LNCaP clone FGC (cell line): ENCODE measurements around the gene CEP170.
"Not testable (repeated sequence)": the region's sequence is repeated elsewhere in the genome, so short reads cannot be mapped to it uniquely, and the experiment has no call there.

Experiments used
- DNase-seq: peaks from one replicate; pipeline ENCODE4 v3.0.0-alpha.2; 2011; ENCODE audit warnings: low read depth
- H3K4me3 ChIP-seq: 2 replicates; pipeline ENCODE4 v1.5.1; 2011; ENCODE audit warnings: mild to moderate bottlenecking, low read depth, low read length, control low read depth
- CTCF ChIP-seq: IDR thresholded peaks from 2 replicates; pipeline ENCODE4 v1.5.1; 2012; ENCODE audit warnings: mild to moderate bottlenecking; ENCODE audit not compliant: control insufficient read depth, insufficient read depth; ENCODE audit errors: extremely low read depth

The CEP170 gene

GRCh38 chr1:243218059-243218458 is 37.0 kb downstream of the CEP170 start:
- no peak for TF ChIP-seq CTCF
- no peak overlapping the region for H3K4me3 ChIP-seq
- no peak for DNase-seq

- no peak for TF ChIP-seq CTCF
- H3K4me3 ChIP-seq, result no peak overlapping the region
- DNase-seq, result no peak
Observed at GRCh38 chr1:243217349-243217748, 37.7 kb downstream of the CEP170 start.

GRCh38 chr1:243216741-243217140 is 38.3 kb downstream of the CEP170 start:
- TF ChIP-seq CTCF, result no peak
- no peak overlapping the region for H3K4me3 ChIP-seq
- no peak for DNase-seq

- not testable (repeated sequence) for DNase-seq, H3K4me3 ChIP-seq
Observed at GRCh38 chr1:243215276-243215875, 39.7 kb downstream of the CEP170 start.

GRCh38 chr1:243213045-243213787 is 41.9 kb downstream of the CEP170 start:
- no peak for DNase-seq
- H3K4me3 ChIP-seq, result no peak overlapping the region

GRCh38 chr1:243211984-243212383 is 43.1 kb downstream of the CEP170 start:
- DNase-seq, result not testable (repeated sequence)

More at GRCh38 chr1:243213045-243213787, 41.9 kb downstream of the CEP170 start:
- no peak for TF ChIP-seq CTCF

GRCh38 chr1:243205026-243205501 is 50.0 kb downstream of the CEP170 start:
- H3K4me3 ChIP-seq, DNase-seq: not testable (repeated sequence)

More at GRCh38 chr1:243211984-243212383, 43.1 kb downstream of the CEP170 start:
- H3K4me3 ChIP-seq, result not testable (repeated sequence)

GRCh38 chr1:243204336-243204735 is 50.7 kb downstream of the CEP170 start:
- H3K4me3 ChIP-seq, DNase-seq: not testable (repeated sequence)

- not testable (repeated sequence) for DNase-seq, H3K4me3 ChIP-seq
Observed at GRCh38 chr1:243203196-243203595, 51.9 kb downstream of the CEP170 start.

GRCh38 chr1:243201316-243201715 is 53.8 kb downstream of the CEP170 start:
- not testable (repeated sequence) for H3K4me3 ChIP-seq, DNase-seq

GRCh38 chr1:243197524-243197923 is 57.6 kb downstream of the CEP170 start:
- H3K4me3 ChIP-seq, DNase-seq: not testable (repeated sequence)

GRCh38 chr1:243193330-243193729 is 61.8 kb downstream of the CEP170 start:
- H3K4me3 ChIP-seq, DNase-seq: not testable (repeated sequence)

GRCh38 chr1:243186201-243186995 is 68.7 kb downstream of the CEP170 start:
- not testable (repeated sequence) for H3K4me3 ChIP-seq, DNase-seq
